Left renal cortex interstitium (tissue), 4 donors: ENCODE results near the gene MYRF. TPM values are rescaled to one million over a fixed set of nuclear protein-coding genes. Genes with fewer than 3 reads are reported as not detected.

Source experiments
- DNase-seq, 4 donors: peaks; one replicate each; pipeline ENCODE4 v3.0.0-alpha.2; 2013; ENCODE audit warnings: low read depth in 4 of 4, low spot score in 2 of 4, missing footprints in 1 of 4
- polyA plus RNA-seq, 4 donors: library from polyadenylated mRNA; unstranded; fragments of 120-200 nt; gene quantifications; one replicate each; pipeline ENCODE4 v1.2.1, GENCODE V29; 2013; ENCODE audit not compliant: insufficient read length in 4 of 4

MYRF gene
- polyA plus RNA-seq, 4 donors, result 17.3 to 32.8 (median 22.9) TPM

- DNase-seq, result no peak
Measured at GRCh38 chr11:61834278-61835048, 82.0 kb downstream of the MYRF start.

DNA sequence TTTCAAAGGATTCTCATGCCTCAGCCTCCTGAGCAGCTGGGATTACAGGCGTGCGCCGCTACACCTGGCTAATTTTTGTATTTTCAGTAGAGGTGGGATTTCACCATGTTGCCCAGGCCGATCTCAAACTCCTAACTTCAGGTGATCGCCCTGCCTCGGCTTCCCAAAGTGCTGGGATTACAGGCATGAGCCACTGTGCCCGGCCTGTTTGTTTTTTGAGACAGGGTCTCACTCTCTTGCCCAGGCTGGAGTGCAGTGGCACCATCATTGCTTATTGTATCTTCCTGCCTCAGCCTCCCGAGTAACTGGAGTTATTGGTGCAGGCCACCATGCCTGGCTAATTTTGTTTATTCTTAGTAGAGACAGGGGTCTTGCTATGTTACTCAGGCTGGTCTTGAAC is 83.8 kb downstream of the MYRF start:
- no peak for DNase-seq

- no peak for DNase-seq
Measured at GRCh38 chr11:61837411-61838005, 85.1 kb downstream of the MYRF start.

Other genes starting within 250 kb of the MYRF start
- 1 to 10 TPM; 1.1 to 3.2 (median 1.6) TPM for gene LRRC10B, start 243.9 kb upstream of the MYRF start, polyA plus RNA-seq
- gene SYT7, start 171.6 kb upstream of the MYRF start, polyA plus RNA-seq, result 1 to 10 TPM; 4.9 to 7.1 (median 6.0) TPM
- 1 to 10 TPM; 3.3 to 5.5 (median 4.4) TPM for gene DAGLA, start 72.2 kb upstream of the MYRF start, polyA plus RNA-seq
- gene TMEM258, start 40.0 kb downstream of the MYRF start, polyA plus RNA-seq, result 100 to 1,000 TPM; 151 to 213 (median 165) TPM
- gene FEN1, start 40.3 kb downstream of the MYRF start, polyA plus RNA-seq, result 10 to 100 TPM; 36.6 to 47.7 (median 38.5) TPM
- 10 to 100 TPM; 37.0 to 44.4 (median 43.7) TPM for gene FADS1, start 64.4 kb downstream of the MYRF start, polyA plus RNA-seq
- 100 to 1,000 TPM in 2 of 4 donors, 10 to 100 TPM in 2; 82.9 to 117 (median 98.9) TPM for gene FADS2, start 75.7 kb downstream of the MYRF start, polyA plus RNA-seq
- 10 to 100 TPM; 16.2 to 21.5 (median 16.8) TPM for gene FADS3, start 138.9 kb downstream of the MYRF start, polyA plus RNA-seq
- gene RAB3IL1, start 164.9 kb downstream of the MYRF start, polyA plus RNA-seq, result 10 to 100 TPM; 18.8 to 28.5 (median 23.5) TPM
- gene BEST1, start 197.7 kb downstream of the MYRF start, polyA plus RNA-seq, result 1 to 10 TPM; 3.7 to 6.8 (median 4.9) TPM
- 1,000 to 10,000 TPM; 2,075 to 2,330 (median 2,257) TPM for gene FTH1, start 215.0 kb downstream of the MYRF start, polyA plus RNA-seq